Forelimb muscle (tissue), 1 donor: ENCODE measurements around the gene ARL4D. TPM values are rescaled to one million over a fixed set of nuclear protein-coding genes. Genes with fewer than 3 reads are reported as not detected.

ENCODE experiments used
- polyA plus RNA-seq: library from polyadenylated mRNA; unstranded; fragments of 120-200 nt; gene quantifications from one replicate; pipeline ENCODE4 v1.2.1, GENCODE V29; 2013; ENCODE audit not compliant: insufficient read length

ARL4D gene
- polyA plus RNA-seq, 1 donor: 8.5 TPM

Other genes starting within 250 kb of the ARL4D start
- 57.5 TPM for gene NBR1, start 227.8 kb upstream of the ARL4D start, polyA plus RNA-seq
- gene TMEM106A, start 187.1 kb upstream of the ARL4D start, polyA plus RNA-seq: 8.8 TPM
- 10.0 TPM for gene CCDC200, start 170.4 kb upstream of the ARL4D start, polyA plus RNA-seq
- gene RNU2-1, start 165.0 kb upstream of the ARL4D start, polyA plus RNA-seq: not detected
- 23.8 TPM for gene DHX8, start 85.0 kb downstream of the ARL4D start, polyA plus RNA-seq
- 5.4 TPM for gene ETV4, start 147.3 kb downstream of the ARL4D start, polyA plus RNA-seq